A549 (cell line): ENCODE data around the gene GPSM1.

Source experiments
- EP300 ChIP-seq, 2 experiments: fragments of >200 bp; sonication (Bioruptor Twin); formaldehyde crosslinking; IDR thresholded peaks; 2 replicates in 1 of 2; 3 replicates in 1 of 2; pipeline ENCODE4 v1.6.1; 2016 to 2017
- FOSL2 ChIP-seq, 2 experiments: fragments of 450-650 bp in 1 of 2; fragments of >200 bp in 1 of 2; sonication (Bioruptor Twin) in 1 of 2; formaldehyde crosslinking; IDR thresholded peaks; 2 replicates each; pipeline versions ENCODE4 v1.5.0 to v1.6.1; 2016 to 2020; ENCODE audit warnings: mild to moderate bottlenecking in 1 of 2, moderate library complexity in 1 of 2
- HDAC2 ChIP-seq: fragments of 200-600 bp; sonication (generic); IDR thresholded peaks from 2 replicates; pipeline ENCODE4 v1.6.1; 2016
- MAZ ChIP-seq: fragments of 150-350 bp; IDR thresholded peaks from 2 replicates; pipeline ENCODE4 v1.6.1; 2014; ENCODE audit warnings: antibody characterized with exemption, low read depth, low read length, borderline replicate concordance
- NFE2L2 ChIP-seq: fragments of 150-350 bp; conservative IDR thresholded peaks from 2 replicates; pipeline ENCODE4 v1.6.1; 2014; ENCODE audit warnings: low read length
- ZSCAN20 ChIP-seq: fragments of 250-450 bp; sonication (Bioruptor Pico); IDR thresholded peaks from 2 replicates; pipeline ENCODE4 v1.8.0; 2022; ENCODE audit warnings: mild to moderate bottlenecking, moderate library complexity
- TF ChIP-seq, protein P1 (sequence below): fragments of >200 bp; sonication (Bioruptor Twin); formaldehyde crosslinking; IDR thresholded peaks from 3 replicates; pipeline ENCODE4 v1.5.1; 2016
- TF ChIP-seq, protein P2 (sequence below): fragments of 200-600 bp; sonication (generic); IDR thresholded peaks from 2 replicates; pipeline ENCODE4 v1.6.1; 2016; ENCODE audit warnings: antibody characterized with exemption, mild to moderate bottlenecking, moderate library complexity
- TF ChIP-seq, protein P3 (sequence below): IDR thresholded peaks from 2 replicates; pipeline ENCODE4 v1.6.1; 2012; ENCODE audit warnings: low read depth, borderline replicate concordance

DNA sequence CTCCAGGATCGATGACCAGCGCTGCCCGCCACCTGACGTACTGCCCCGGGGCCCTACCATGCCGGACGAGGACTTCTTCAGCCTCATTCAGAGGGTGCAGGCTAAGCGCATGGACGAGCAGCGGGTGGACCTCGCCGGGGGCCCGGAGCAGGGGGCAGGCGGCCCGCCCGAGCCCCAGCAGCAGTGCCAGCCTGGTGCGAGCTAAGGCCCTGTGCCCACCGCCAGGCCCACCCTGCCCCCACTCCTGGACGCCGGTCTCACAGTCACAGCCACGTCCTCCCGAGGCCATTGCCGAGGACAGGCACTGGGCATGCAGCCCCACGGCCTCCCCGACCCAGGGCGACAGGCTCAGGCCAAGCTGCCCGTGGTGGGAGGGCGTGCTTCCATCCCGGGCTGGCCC, 30.7 kb downstream of the GPSM1 start:
- TF ChIP-seq, protein P1, sequence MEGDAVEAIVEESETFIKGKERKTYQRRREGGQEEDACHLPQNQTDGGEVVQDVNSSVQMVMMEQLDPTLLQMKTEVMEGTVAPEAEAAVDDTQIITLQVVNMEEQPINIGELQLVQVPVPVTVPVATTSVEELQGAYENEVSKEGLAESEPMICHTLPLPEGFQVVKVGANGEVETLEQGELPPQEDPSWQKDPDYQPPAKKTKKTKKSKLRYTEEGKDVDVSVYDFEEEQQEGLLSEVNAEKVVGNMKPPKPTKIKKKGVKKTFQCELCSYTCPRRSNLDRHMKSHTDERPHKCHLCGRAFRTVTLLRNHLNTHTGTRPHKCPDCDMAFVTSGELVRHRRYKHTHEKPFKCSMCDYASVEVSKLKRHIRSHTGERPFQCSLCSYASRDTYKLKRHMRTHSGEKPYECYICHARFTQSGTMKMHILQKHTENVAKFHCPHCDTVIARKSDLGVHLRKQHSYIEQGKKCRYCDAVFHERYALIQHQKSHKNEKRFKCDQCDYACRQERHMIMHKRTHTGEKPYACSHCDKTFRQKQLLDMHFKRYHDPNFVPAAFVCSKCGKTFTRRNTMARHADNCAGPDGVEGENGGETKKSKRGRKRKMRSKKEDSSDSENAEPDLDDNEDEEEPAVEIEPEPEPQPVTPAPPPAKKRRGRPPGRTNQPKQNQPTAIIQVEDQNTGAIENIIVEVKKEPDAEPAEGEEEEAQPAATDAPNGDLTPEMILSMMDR = no peak
- TF ChIP-seq FOSL2 (IDR thresholded peaks at IDR 0.05) = no peak
- TF ChIP-seq FOSL2 (CRISPR knock-in tag; IDR thresholded peaks at IDR 0.05) = no peak
- TF ChIP-seq MAZ = no peak
- TF ChIP-seq HDAC2 = no peak
- TF ChIP-seq ZSCAN20 = no peak
- TF ChIP-seq, protein P2, sequence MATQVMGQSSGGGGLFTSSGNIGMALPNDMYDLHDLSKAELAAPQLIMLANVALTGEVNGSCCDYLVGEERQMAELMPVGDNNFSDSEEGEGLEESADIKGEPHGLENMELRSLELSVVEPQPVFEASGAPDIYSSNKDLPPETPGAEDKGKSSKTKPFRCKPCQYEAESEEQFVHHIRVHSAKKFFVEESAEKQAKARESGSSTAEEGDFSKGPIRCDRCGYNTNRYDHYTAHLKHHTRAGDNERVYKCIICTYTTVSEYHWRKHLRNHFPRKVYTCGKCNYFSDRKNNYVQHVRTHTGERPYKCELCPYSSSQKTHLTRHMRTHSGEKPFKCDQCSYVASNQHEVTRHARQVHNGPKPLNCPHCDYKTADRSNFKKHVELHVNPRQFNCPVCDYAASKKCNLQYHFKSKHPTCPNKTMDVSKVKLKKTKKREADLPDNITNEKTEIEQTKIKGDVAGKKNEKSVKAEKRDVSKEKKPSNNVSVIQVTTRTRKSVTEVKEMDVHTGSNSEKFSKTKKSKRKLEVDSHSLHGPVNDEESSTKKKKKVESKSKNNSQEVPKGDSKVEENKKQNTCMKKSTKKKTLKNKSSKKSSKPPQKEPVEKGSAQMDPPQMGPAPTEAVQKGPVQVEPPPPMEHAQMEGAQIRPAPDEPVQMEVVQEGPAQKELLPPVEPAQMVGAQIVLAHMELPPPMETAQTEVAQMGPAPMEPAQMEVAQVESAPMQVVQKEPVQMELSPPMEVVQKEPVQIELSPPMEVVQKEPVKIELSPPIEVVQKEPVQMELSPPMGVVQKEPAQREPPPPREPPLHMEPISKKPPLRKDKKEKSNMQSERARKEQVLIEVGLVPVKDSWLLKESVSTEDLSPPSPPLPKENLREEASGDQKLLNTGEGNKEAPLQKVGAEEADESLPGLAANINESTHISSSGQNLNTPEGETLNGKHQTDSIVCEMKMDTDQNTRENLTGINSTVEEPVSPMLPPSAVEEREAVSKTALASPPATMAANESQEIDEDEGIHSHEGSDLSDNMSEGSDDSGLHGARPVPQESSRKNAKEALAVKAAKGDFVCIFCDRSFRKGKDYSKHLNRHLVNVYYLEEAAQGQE = no peak
- TF ChIP-seq, protein P3, sequence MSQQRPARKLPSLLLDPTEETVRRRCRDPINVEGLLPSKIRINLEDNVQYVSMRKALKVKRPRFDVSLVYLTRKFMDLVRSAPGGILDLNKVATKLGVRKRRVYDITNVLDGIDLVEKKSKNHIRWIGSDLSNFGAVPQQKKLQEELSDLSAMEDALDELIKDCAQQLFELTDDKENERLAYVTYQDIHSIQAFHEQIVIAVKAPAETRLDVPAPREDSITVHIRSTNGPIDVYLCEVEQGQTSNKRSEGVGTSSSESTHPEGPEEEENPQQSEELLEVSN = no peak
- TF ChIP-seq EP300 (IDR thresholded peaks at IDR 0.05) = no peak
- no peak for TF ChIP-seq NFE2L2
